ENCODE data around the gene FOXJ2.

DNA sequence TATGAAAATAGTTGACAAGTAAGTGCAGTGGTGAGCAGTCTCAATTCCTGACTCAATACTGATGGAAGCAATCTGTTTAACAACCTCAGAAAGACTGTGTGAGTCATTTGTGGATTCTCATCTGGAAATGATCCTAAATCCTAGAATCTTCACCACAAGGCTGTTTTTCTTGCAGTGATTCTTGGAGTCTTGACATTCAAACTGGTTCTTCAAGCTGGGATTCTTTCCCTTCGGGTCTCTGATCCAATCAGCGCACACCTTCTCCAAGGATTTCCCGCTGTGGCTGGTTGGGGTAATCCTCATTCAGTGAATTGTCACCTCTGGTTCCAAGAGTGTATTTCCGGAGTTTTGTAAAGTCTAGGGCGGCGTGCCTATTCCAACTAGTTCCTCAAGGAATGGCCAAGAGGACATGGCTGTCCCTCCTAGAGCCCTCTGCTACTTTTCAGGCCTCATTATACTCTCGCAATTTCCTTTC lies 37.7 kb upstream of the FOXJ2 start:
- TF ChIP-seq, protein P1, sequence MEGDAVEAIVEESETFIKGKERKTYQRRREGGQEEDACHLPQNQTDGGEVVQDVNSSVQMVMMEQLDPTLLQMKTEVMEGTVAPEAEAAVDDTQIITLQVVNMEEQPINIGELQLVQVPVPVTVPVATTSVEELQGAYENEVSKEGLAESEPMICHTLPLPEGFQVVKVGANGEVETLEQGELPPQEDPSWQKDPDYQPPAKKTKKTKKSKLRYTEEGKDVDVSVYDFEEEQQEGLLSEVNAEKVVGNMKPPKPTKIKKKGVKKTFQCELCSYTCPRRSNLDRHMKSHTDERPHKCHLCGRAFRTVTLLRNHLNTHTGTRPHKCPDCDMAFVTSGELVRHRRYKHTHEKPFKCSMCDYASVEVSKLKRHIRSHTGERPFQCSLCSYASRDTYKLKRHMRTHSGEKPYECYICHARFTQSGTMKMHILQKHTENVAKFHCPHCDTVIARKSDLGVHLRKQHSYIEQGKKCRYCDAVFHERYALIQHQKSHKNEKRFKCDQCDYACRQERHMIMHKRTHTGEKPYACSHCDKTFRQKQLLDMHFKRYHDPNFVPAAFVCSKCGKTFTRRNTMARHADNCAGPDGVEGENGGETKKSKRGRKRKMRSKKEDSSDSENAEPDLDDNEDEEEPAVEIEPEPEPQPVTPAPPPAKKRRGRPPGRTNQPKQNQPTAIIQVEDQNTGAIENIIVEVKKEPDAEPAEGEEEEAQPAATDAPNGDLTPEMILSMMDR (conservative IDR thresholded peaks at IDR 0.05; ENCODE audit: low read depth, low read length): no peak
- no peak for TF ChIP-seq EZH2 (IDR thresholded peaks at IDR 0.05; ENCODE audit: borderline replicate concordance, low read depth, low read length, poor library complexity, severe bottlenecking)
